AG10803 (cell line): Measurements from ENCODE around the gene SCGB2B2.

Experiments
- DNase-seq: peaks from one replicate; pipeline ENCODE4 v3.0.0; 2010; ENCODE audit warnings: low read depth
- H3K4me3 ChIP-seq: 2 replicates; pipeline ENCODE4 v1.5.1; 2011; ENCODE audit warnings: mild to moderate bottlenecking, low read length, control low read depth
- TF ChIP-seq, protein P1 (sequence below): conservative IDR thresholded peaks from 2 replicates; pipeline ENCODE4 v1.5.1; 2011; ENCODE audit warnings: mild to moderate bottlenecking, low read length, control low read depth, inconsistent platforms

Gene SCGB2B2, protein sequence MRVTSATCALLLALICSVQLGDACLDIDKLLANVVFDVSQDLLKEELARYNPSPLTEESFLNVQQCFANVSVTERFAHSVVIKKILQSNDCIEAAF

GRCh38 chr19:34676697-34677385, at the start of gene SCGB2B2:
SCGB2B2 (minus strand) TSS chr19:34677159; CDS start chr19:34594563, 82,596 bp downstream.
- TF ChIP-seq, protein P1, sequence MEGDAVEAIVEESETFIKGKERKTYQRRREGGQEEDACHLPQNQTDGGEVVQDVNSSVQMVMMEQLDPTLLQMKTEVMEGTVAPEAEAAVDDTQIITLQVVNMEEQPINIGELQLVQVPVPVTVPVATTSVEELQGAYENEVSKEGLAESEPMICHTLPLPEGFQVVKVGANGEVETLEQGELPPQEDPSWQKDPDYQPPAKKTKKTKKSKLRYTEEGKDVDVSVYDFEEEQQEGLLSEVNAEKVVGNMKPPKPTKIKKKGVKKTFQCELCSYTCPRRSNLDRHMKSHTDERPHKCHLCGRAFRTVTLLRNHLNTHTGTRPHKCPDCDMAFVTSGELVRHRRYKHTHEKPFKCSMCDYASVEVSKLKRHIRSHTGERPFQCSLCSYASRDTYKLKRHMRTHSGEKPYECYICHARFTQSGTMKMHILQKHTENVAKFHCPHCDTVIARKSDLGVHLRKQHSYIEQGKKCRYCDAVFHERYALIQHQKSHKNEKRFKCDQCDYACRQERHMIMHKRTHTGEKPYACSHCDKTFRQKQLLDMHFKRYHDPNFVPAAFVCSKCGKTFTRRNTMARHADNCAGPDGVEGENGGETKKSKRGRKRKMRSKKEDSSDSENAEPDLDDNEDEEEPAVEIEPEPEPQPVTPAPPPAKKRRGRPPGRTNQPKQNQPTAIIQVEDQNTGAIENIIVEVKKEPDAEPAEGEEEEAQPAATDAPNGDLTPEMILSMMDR = no peak; the same call in 1 of the 2 replicates
- peak within 1 kb of the TSS; percentile 72 for H3K4me3 ChIP-seq
- DNase-seq = no peak

- TF ChIP-seq, protein P1 = no peak
- no peak overlapping the region for H3K4me3 ChIP-seq
- no peak for DNase-seq
These were observed 48.4 kb upstream of the SCGB2B2 start for GRCh38 chr19:34725400-34725799.

- DNase-seq = no peak
- no peak overlapping the region for H3K4me3 ChIP-seq
- TF ChIP-seq, protein P1 = no peak
These were observed 45.4 kb upstream of the SCGB2B2 start for GRCh38 chr19:34722353-34722752.

DNA sequence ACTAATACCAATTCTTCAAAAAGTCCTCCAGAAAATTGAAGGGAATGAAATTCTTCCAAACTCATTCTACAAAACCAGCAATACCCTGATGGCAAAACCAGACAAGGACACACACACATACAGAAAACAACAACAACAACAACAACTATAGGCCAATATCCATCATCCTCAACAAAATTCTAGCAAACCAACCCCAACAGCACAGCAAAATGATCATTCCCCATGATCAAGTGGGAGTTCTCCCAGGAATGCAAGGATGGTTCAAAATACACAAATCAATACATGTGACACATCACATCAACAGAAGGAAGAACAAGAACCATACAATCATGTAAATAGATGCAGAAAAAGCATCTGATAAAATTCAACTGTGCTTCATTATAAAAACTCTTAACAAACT, 38.4 kb upstream of the SCGB2B2 start:
- no peak overlapping the region for H3K4me3 ChIP-seq
- TF ChIP-seq, protein P1 = no peak
- no peak for DNase-seq

GRCh38 chr19:34713262-34713637, 36.3 kb upstream of the SCGB2B2 start:
- DNase-seq = no peak
- TF ChIP-seq, protein P1 = no peak
- H3K4me3 ChIP-seq = no peak overlapping the region

- peak; percentile 81 for DNase-seq
- H3K4me3 ChIP-seq = no peak overlapping the region
- TF ChIP-seq, protein P1 = peak; percentile 69
These were observed 35.7 kb upstream of the SCGB2B2 start for GRCh38 chr19:34712395-34713261.
